Measurements from ENCODE around the gene SWSAP1.

GRCh38 chr19:11400798-11401197 is 26.3 kb downstream of the SWSAP1 start:
- TF ChIP-seq CTCF (IDR thresholded peaks at IDR 0.05): no peak
- TF ChIP-seq POLR2A (IDR thresholded peaks at IDR 0.05): no peak

Measured in suprapubic skin (tissue), 3 donors.